K562 (cell line): ENCODE measurements around the gene OLFML2A. TPM values are rescaled to one million over a fixed set of nuclear protein-coding genes. Genes with fewer than 3 reads are reported as not detected.
A peak's percentile ranks its signal among the peaks of the same experiment; 100 is the strongest.

Experiments
- ATAC-seq: fragments of 200-7000 bp; cut with Tn5 transposase; 3 replicates; pipeline ENCODE4 v1.9.1; 2020; ENCODE audit warnings: moderate library complexity
- BruUV-seq: library from RNA; stranded (reverse); fragments of 400-500 nt; replicated peaks from 2 replicates; lab custom pipeline; 2021; lab: Mats Ljungman, UMichigan
- CTCF ChIA-PET: fragments of 300-600 bp; formaldehyde crosslinking; extraction: SDS; loops from one replicate; lab custom pipeline; 2021; ENCODE audit warnings: low intra/inter-chr PET ratio; lab: Yijun Ruan, JAX
- POLR2A ChIA-PET: fragments of 300-600, 350-650 bp; sonication (Branson Sonifier 250); formaldehyde crosslinking; extraction: SDS; loops from one replicate; lab custom pipeline; 2021; ENCODE audit warnings: antibody characterized with exemption, inconsistent platforms; lab: Yijun Ruan, JAX
- DNase-seq, 4 experiments: peaks; one replicate each; pipeline versions ENCODE4 v3.0.0 to v3.0.0-alpha.2; 2011 to 2018; ENCODE audit warnings: low spot score in 3 of 4, mixed read lengths in 3 of 4; ENCODE audit errors: extremely low read depth in 1 of 4
- FAIRE-seq: peaks from 2 replicates; lab custom pipeline; 2011; peaks lifted over from hg19 to GRCh38; lab: Jason Lieb, UNC
- H2AFZ ChIP-seq: 2 replicates; pipeline ENCODE4 v1.6.0; 2011; ENCODE audit warnings: low read depth, low read length, control low read depth, inconsistent platforms
- H3K27ac ChIP-seq: fragments of 200-600 bp; 3 replicates; pipeline ENCODE4 v1.8.0; 2011; ENCODE audit warnings: low read depth, mild to moderate bottlenecking, control low read depth, inconsistent platforms, low read length, moderate library complexity, mixed read lengths; ENCODE audit errors: extremely low read depth
- H3K27me3 ChIP-seq, 2 experiments: fragments of 300-600 bp in 1 of 2; 2 replicates in 1 of 2; 3 replicates in 1 of 2; pipeline versions ENCODE4 v1.6.0 to v1.8.0; 2011; ENCODE audit warnings: inconsistent platforms in 2 of 2, low read length in 2 of 2, mild to moderate bottlenecking in 1 of 2, mixed read lengths in 1 of 2, moderate library complexity in 1 of 2; ENCODE audit not compliant: control insufficient read depth in 2 of 2, insufficient read depth in 2 of 2
- H3K36me3 ChIP-seq: fragments of 300-600 bp; 3 replicates; pipeline ENCODE4 v1.8.0; 2011; ENCODE audit warnings: mild to moderate bottlenecking, low read length, inconsistent platforms; ENCODE audit not compliant: control insufficient read depth, insufficient read depth
- H3K4me1 ChIP-seq, 2 experiments: fragments of 200-600 bp in 1 of 2; replicated peaks in 1 of 2; 2 replicates in 1 of 2; 3 replicates in 1 of 2; pipeline versions ENCODE4 v1.5.1 to v1.8.0; 2011; ENCODE audit warnings: inconsistent platforms in 2 of 2, low read length in 2 of 2, mild to moderate bottlenecking in 1 of 2, mixed read lengths in 1 of 2, moderate library complexity in 1 of 2; ENCODE audit not compliant: control insufficient read depth in 2 of 2, insufficient read depth in 2 of 2
- H3K4me2 ChIP-seq: 2 replicates; pipeline ENCODE4 v1.6.1; 2011; ENCODE audit warnings: low read length, control low read depth, inconsistent platforms, mixed read lengths; ENCODE audit not compliant: insufficient read depth
- H3K4me3 ChIP-seq: fragments of 200-600 bp; sonication (generic), shearing (Covaris generic); 2 replicates; pipeline ENCODE4 v1.5.1; 2016; ENCODE audit warnings: control low read depth, inconsistent platforms
- H3K79me2 ChIP-seq: fragments of 200-600 bp; 3 replicates; pipeline ENCODE4 v1.8.0; 2011; ENCODE audit warnings: low read length, inconsistent platforms; ENCODE audit not compliant: control insufficient read depth, insufficient read depth
- H3K9ac ChIP-seq, 2 experiments: 2 replicates each; pipeline versions ENCODE4 v1.6.0 to v1.6.1; 2011; ENCODE audit warnings: low read depth in 2 of 2, low read length in 2 of 2, control low read depth in 1 of 2, inconsistent platforms in 1 of 2, mild to moderate bottlenecking in 1 of 2, mixed read lengths in 1 of 2; ENCODE audit not compliant: insufficient read depth in 1 of 2
- H3K9me1 ChIP-seq: one replicate; pipeline ENCODE4 v1.6.0; 2011; ENCODE audit warnings: inconsistent platforms, mild to moderate bottlenecking, low read length, moderate library complexity; ENCODE audit not compliant: control insufficient read depth, insufficient read depth
- H3K9me3 ChIP-seq: replicated peaks from 2 replicates; pipeline ENCODE4 v1.5.1; 2011; ENCODE audit warnings: low read depth, low read length, inconsistent platforms; ENCODE audit not compliant: control insufficient read depth, insufficient read depth
- H4K20me1 ChIP-seq: replicated peaks from 2 replicates; pipeline ENCODE4 v1.6.1; 2011; ENCODE audit warnings: low read length, inconsistent platforms, mixed read lengths; ENCODE audit not compliant: control insufficient read depth, insufficient read depth
- BCOR ChIP-seq: fragments of 450-650 bp; IDR thresholded peaks from 2 replicates; pipeline ENCODE4 v1.6.1; 2016
- GTF2E2 ChIP-seq: fragments of 200-800 bp; sonication (Bioruptor generic); IDR thresholded peaks from 2 replicates; pipeline ENCODE4 v1.6.1; 2016; ENCODE audit warnings: missing genetic modification characterization, missing compliant biosample characterization
- KLF6 ChIP-seq: fragments of 250-450 bp; sonication (Bioruptor Pico); IDR thresholded peaks from 2 replicates; pipeline ENCODE4 v1.4.0; 2020; ENCODE audit warnings: mild to moderate bottlenecking, moderate library complexity, borderline replicate concordance
- RBM25 ChIP-seq: fragments of 200-400 bp; formaldehyde crosslinking; IDR thresholded peaks from 2 replicates; pipeline ENCODE4 v1.6.1; 2018; ENCODE audit warnings: low read length, low read depth, moderate library complexity; ENCODE audit not compliant: severe bottlenecking
- SIX5 ChIP-seq, 2 experiments: IDR thresholded peaks; 2 replicates each; pipeline ENCODE4 v1.6.1; 2011; ENCODE audit warnings: low read length in 2 of 2, borderline replicate concordance in 1 of 2, low read depth in 1 of 2, mild to moderate bottlenecking in 1 of 2, moderate library complexity in 1 of 2; ENCODE audit not compliant: insufficient read depth in 1 of 2
- SMARCA5 ChIP-seq: fragments of 450-650 bp; IDR thresholded peaks from 2 replicates; pipeline ENCODE4 v1.6.1; 2016
- TFAP4 ChIP-seq: sonication (generic); formaldehyde crosslinking; IDR thresholded peaks from 2 replicates; pipeline ENCODE4 v1.8.0; 2022; ENCODE audit warnings: missing genetic modification reagents, mild to moderate bottlenecking, moderate library complexity, borderline replicate concordance
- ZFP36 ChIP-seq: fragments of 150-350 bp; IDR thresholded peaks from 2 replicates; pipeline ENCODE4 v1.6.1; 2018; ENCODE audit warnings: low read length, low read depth; ENCODE audit not compliant: partially characterized antibody
- ZNF174 ChIP-seq: fragments of 250-450 bp; sonication (Bioruptor Pico); IDR thresholded peaks from 2 replicates; pipeline ENCODE4 v1.4.0; 2020; ENCODE audit warnings: mild to moderate bottlenecking
- WGBS: fragments of 100-300 bp; shearing (Covaris generic); methylation state at CpG from one replicate; pipeline ENCODE4 v1.1.6; 2016; ENCODE audit warnings: low coverage, mixed read lengths; ENCODE audit not compliant: insufficient coverage; ENCODE audit errors: missing lambda C conversion rate; 5-methylcytosine and 5-hydroxymethylcytosine counted together
- in situ Hi-C: fragments of 300-500 bp; cut with MboI; formaldehyde crosslinking; loops from 4 replicates; pipeline ENCODE4 v1.15.0; 2018; ENCODE audit warnings: inconsistent platforms, mixed read lengths
- intact Hi-C: fragments of 100-400 bp; cut with micrococcal nuclease; formaldehyde crosslinking; loops from 2 replicates; pipeline ENCODE4 v1.14.2; 2022
- polyA plus RNA-seq, 8 experiments: library from polyadenylated mRNA; depleted of rRNA in 4 of 8; stranded (reverse) in 5 of 8; unstranded in 3 of 8; fragments of >200 nt; fragmentation: Nextera tagmentation in 2 of 8; fragmentation: Illumina TruSeq in 1 of 8; extraction: Ambion mirVana in 2 of 8; extraction: Trizol in 1 of 8; gene quantifications; 2 replicates each; pipeline versions ENCODE4 v1.2.1 to v1.2.3, GENCODE V29; 2011 to 2014; ENCODE audit warnings: inconsistent platforms in 1 of 8, missing spikeins in 1 of 8
- total RNA-seq, 7 experiments: library from RNA; depleted of rRNA in 6 of 7; stranded (reverse); fragments of >200 nt in 6 of 7; fragmentation: Illumina TruSeq in 2 of 7; extraction: Trizol in 2 of 7; gene quantifications; 2 replicates each; pipeline versions ENCODE4 v1.2.1 to v1.2.3, GENCODE V29; 2011 to 2021; ENCODE audit warnings: low replicate concordance in 1 of 7

The OLFML2A gene
- total and polyA plus RNA-seq, 9 of the 15 experiments (the other 6 are each of a cell fraction or from before 2014, with no cell fraction given) = 0.16 TPM; not detected in 8

- H3K9ac ChIP-seq = no peak overlapping the region
- no peaks in the 10 kb centered on the region for H3K79me2 ChIP-seq
- no peaks in the 10 kb centered on the region for H3K9me1 ChIP-seq
- in situ Hi-C loops = no loop called here
- peak overlapping the region; percentile 32; the same call in 1 of the 2 replicates for H2AFZ ChIP-seq
- DNase-seq = peak in 1 of 4 experiments; percentile 17
- H3K4me3 ChIP-seq = no peak overlapping the region
- no TSS peak for BruUV-seq
- ATAC-seq = peak; percentile 49
- H3K36me3 ChIP-seq = no peaks in the 10 kb centered on the region
- H3K27me3 ChIP-seq = no peaks in the 10 kb centered on the region
- no peaks in the 10 kb centered on the region for H4K20me1 ChIP-seq
- CTCF ChIA-PET = no interaction called here
- H3K4me2 ChIP-seq = no peak overlapping the region
- FAIRE-seq = no peak
- POLR2A ChIA-PET = interaction anchor here (1.0 to 1.7 kb wide), 8 partner anchors 9 to 173 kb away, joined by 3 to 5 read pairs (median 4); no protein-coding TSS in a partner anchor
- intact Hi-C loops = no loop called here
- TF ChIP-seq ZNF174 (CRISPR knock-in tag) (no peak), SMARCA5 (peak; percentile 35; the same call in 1 of the 2 replicates), SIX5 (IDR thresholded peaks at IDR 0.05; ENCODE audit: borderline replicate concordance in 1 of 2, insufficient read depth in 1 of 2, low read depth in 1 of 2, low read length in 2 of 2) (no peak), KLF6 (no peak), ZFP36 (peak; percentile 16), RBM25 (peak; percentile 19), BCOR (peak; percentile 41; the same call in 1 of the 2 replicates), GTF2E2 (tag) (peak; percentile 43; the same call in 1 of the 2 replicates), TFAP4 (CRISPR knock-in tag) (0 out of 2 replicates have a peak, but pooled peaks have one; percentile 10)
- no peak overlapping the region for H3K27ac ChIP-seq
- H3K4me1 ChIP-seq = peaks cover 8 to 23% of the 10 kb centered on the region in 2 experiments; a peak in 4 of 5 replicates
- 62% methylated on average over 9 of the region's 9 CpGs for WGBS
- H3K9me3 ChIP-seq = no peaks in the 10 kb centered on the region
These were observed 54.9 kb downstream of the OLFML2A start for GRCh38 chr9:124831642-124832364.
